Mesenchymal stem cell (in vitro differentiated cells and primary cell): Measurements from ENCODE around the gene TUT4. TPM values are rescaled to one million over a fixed set of nuclear protein-coding genes. Genes with fewer than 3 reads are reported as not detected.

Experiments used
- DNase-seq: peaks from one replicate; pipeline ENCODE4 v3.0.0-alpha.2; 2013
- H2AFZ ChIP-seq: one replicate; pipeline ENCODE4 v1.6.1; 2013; ENCODE audit warnings: low read depth, mild to moderate bottlenecking, control low read depth, inconsistent platforms, low read length, moderate library complexity
- H2AK5ac ChIP-seq: 2 replicates; pipeline ENCODE4 v1.6.1; 2013; ENCODE audit warnings: low read length, moderate library complexity, mild to moderate bottlenecking, inconsistent platforms; ENCODE audit not compliant: severe bottlenecking
- H2BK120ac ChIP-seq: one replicate; pipeline ENCODE4 v1.6.1; 2013; ENCODE audit warnings: low read depth, mild to moderate bottlenecking, inconsistent platforms, low read length, moderate library complexity
- H2BK12ac ChIP-seq, 2 experiments: one replicate each; pipeline ENCODE4 v1.6.1; 2013; ENCODE audit warnings: inconsistent platforms in 2 of 2, low read length in 2 of 2, mild to moderate bottlenecking in 2 of 2, moderate library complexity in 2 of 2, control low read depth in 1 of 2
- H2BK15ac ChIP-seq: one replicate; pipeline ENCODE4 v1.6.1; 2013; ENCODE audit warnings: mild to moderate bottlenecking, low read depth, inconsistent platforms; ENCODE audit not compliant: poor library complexity, severe bottlenecking
- H2BK5ac ChIP-seq: 2 replicates; pipeline ENCODE4 v1.6.1; 2013; ENCODE audit warnings: low read depth, mild to moderate bottlenecking, low read length, control low read depth, inconsistent platforms; ENCODE audit not compliant: poor library complexity, severe bottlenecking
- H3K14ac ChIP-seq, 2 experiments: one replicate each; pipeline ENCODE4 v1.6.1; 2013; ENCODE audit warnings: inconsistent platforms in 2 of 2, low read length in 2 of 2, control low read depth in 1 of 2, mild to moderate bottlenecking in 1 of 2, moderate library complexity in 1 of 2
- H3K18ac ChIP-seq, 2 experiments: one replicate each; pipeline ENCODE4 v1.6.1; 2013; ENCODE audit warnings: inconsistent platforms in 2 of 2, low read length in 2 of 2, control low read depth in 1 of 2, low read depth in 1 of 2, mild to moderate bottlenecking in 1 of 2
- H3K23ac ChIP-seq, 2 experiments: one replicate each; pipeline ENCODE4 v1.6.1; 2013; ENCODE audit warnings: inconsistent platforms in 2 of 2, low read length in 2 of 2, mild to moderate bottlenecking in 2 of 2, moderate library complexity in 2 of 2, control low read depth in 1 of 2
- H3K27ac ChIP-seq: 2 replicates; pipeline ENCODE4 v1.5.1; 2013; ENCODE audit warnings: mild to moderate bottlenecking, moderate library complexity, low read length, control low read depth, inconsistent platforms; ENCODE audit not compliant: poor library complexity, severe bottlenecking
- H3K27me3 ChIP-seq, 2 experiments: 2 replicates each; pipeline versions ENCODE4 v1.6.1 to v1.7.0; 2013; ENCODE audit warnings: low read length in 2 of 2, mild to moderate bottlenecking in 2 of 2, moderate library complexity in 2 of 2, control low read depth in 1 of 2, inconsistent platforms in 1 of 2; ENCODE audit not compliant: control insufficient read depth in 1 of 2, insufficient read depth in 1 of 2
- H3K36me3 ChIP-seq, 2 experiments: 2 replicates each; pipeline versions ENCODE4 v1.6.1 to v1.7.0; 2013; ENCODE audit warnings: low read length in 2 of 2, control low read depth in 1 of 2, inconsistent platforms in 1 of 2, low read depth in 1 of 2, mild to moderate bottlenecking in 1 of 2; ENCODE audit not compliant: insufficient read depth in 2 of 2, control insufficient read depth in 1 of 2
- H3K4ac ChIP-seq, 2 experiments: one replicate each; pipeline ENCODE4 v1.6.1; 2013; ENCODE audit warnings: inconsistent platforms in 2 of 2, low read length in 2 of 2, mild to moderate bottlenecking in 2 of 2, moderate library complexity in 2 of 2, control low read depth in 1 of 2, low read depth in 1 of 2
- H3K4me1 ChIP-seq: 2 replicates; pipeline ENCODE4 v1.6.1; 2013; ENCODE audit warnings: low read depth, low read length, control low read depth; ENCODE audit not compliant: control insufficient read depth, insufficient read depth
- H3K4me2 ChIP-seq: 2 replicates; pipeline ENCODE4 v1.6.1; 2013; ENCODE audit warnings: low read length, mild to moderate bottlenecking, inconsistent platforms; ENCODE audit not compliant: poor library complexity, severe bottlenecking
- H3K4me3 ChIP-seq, 2 experiments: 2 replicates each; pipeline versions ENCODE4 v1.5.1 to v1.7.0; 2013; ENCODE audit warnings: low read length in 2 of 2, mild to moderate bottlenecking in 2 of 2, control low read depth in 1 of 2, low read depth in 1 of 2; ENCODE audit not compliant: insufficient read depth in 1 of 2
- H3K79me1 ChIP-seq: replicated peaks from 2 replicates; pipeline ENCODE4 v1.6.1; 2013; ENCODE audit warnings: mild to moderate bottlenecking, control low read depth, low read length, inconsistent platforms; ENCODE audit not compliant: poor library complexity, severe bottlenecking
- H3K9ac ChIP-seq: 2 replicates; pipeline ENCODE4 v1.7.0; 2013; ENCODE audit warnings: mild to moderate bottlenecking, low read length, moderate library complexity
- H3K9me3 ChIP-seq: 2 replicates; pipeline ENCODE4 v1.7.0; 2013; ENCODE audit warnings: mild to moderate bottlenecking, low read length; ENCODE audit not compliant: control insufficient read depth
- H4K8ac ChIP-seq: one replicate; pipeline ENCODE4 v1.6.1; 2013; ENCODE audit warnings: inconsistent platforms, mild to moderate bottlenecking, low read length, moderate library complexity
- H4K91ac ChIP-seq: one replicate; pipeline ENCODE4 v1.6.1; 2013; ENCODE audit warnings: mild to moderate bottlenecking, low read length, inconsistent platforms
- WGBS: methylation state at CpG from one replicate; pipeline ENCODE4 v1.1.7; 2013; ENCODE audit warnings: mixed read lengths; 5-methylcytosine and 5-hydroxymethylcytosine counted together
- polyA plus RNA-seq, 2 experiments: library from polyadenylated mRNA; stranded (reverse); fragments of 200-250 nt; gene quantifications; one replicate each; pipeline ENCODE4 v1.2.3, GENCODE V29; 2013

TUT4 gene, protein sequence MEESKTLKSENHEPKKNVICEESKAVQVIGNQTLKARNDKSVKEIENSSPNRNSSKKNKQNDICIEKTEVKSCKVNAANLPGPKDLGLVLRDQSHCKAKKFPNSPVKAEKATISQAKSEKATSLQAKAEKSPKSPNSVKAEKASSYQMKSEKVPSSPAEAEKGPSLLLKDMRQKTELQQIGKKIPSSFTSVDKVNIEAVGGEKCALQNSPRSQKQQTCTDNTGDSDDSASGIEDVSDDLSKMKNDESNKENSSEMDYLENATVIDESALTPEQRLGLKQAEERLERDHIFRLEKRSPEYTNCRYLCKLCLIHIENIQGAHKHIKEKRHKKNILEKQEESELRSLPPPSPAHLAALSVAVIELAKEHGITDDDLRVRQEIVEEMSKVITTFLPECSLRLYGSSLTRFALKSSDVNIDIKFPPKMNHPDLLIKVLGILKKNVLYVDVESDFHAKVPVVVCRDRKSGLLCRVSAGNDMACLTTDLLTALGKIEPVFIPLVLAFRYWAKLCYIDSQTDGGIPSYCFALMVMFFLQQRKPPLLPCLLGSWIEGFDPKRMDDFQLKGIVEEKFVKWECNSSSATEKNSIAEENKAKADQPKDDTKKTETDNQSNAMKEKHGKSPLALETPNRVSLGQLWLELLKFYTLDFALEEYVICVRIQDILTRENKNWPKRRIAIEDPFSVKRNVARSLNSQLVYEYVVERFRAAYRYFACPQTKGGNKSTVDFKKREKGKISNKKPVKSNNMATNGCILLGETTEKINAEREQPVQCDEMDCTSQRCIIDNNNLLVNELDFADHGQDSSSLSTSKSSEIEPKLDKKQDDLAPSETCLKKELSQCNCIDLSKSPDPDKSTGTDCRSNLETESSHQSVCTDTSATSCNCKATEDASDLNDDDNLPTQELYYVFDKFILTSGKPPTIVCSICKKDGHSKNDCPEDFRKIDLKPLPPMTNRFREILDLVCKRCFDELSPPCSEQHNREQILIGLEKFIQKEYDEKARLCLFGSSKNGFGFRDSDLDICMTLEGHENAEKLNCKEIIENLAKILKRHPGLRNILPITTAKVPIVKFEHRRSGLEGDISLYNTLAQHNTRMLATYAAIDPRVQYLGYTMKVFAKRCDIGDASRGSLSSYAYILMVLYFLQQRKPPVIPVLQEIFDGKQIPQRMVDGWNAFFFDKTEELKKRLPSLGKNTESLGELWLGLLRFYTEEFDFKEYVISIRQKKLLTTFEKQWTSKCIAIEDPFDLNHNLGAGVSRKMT (N-terminal part only)
- polyA plus RNA-seq (2013, experiment 1 of 2), result 17.9 TPM
- 18.2 TPM for polyA plus RNA-seq (2013, experiment 2 of 2)

DNA sequence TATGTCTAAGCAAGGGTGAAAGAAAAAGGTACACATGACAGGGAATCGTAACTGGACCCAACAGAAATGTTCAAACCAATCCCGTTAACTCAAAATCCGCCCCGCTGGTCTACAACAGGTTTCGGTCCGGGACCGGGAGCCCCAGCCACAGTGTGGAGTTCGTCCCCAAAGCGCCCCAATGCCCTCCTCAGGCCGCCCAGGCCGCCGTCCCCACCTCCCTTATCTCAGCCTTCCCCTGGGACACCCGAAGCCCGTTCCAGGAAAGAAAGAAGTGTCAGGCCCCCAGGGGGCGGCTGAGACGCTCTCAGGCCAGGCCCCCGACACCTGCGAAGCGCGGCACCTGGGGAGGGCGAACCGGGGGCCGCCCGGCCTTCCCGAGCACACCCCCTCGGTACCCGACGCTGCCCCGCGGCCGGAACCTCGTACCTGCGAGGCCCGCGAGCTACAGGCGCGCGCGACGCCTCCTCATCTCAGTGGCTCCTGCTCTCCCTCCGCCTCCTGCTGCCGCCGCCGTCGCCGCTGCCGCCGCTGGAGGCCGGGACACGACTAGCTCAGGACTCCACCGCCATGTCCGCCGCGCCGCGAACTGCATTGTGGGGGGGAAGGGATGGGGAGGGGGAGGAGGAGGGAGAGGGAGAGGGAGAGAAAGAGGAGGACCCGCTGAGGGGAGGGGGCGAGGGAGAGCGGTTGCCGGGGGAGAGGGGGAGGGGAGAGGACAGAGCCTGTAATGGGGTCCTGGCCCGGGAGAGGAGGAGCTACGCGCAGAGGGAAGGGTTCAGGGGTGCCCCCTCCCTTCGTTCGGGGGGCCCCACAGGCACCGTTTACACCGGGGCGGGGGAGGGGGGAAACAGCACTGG lies at the start of gene TUT4:
Gene TUT4 (minus strand): TSS at position 588 of the 857 bp plus-strand sequence. CDS start 26,812 bp downstream, outside the sequence.
- under 1% methylated on average over 58 of the region's 68 CpGs for WGBS
- Histone ChIP-seq H3K36me3 (no peaks in the 10 kb centered on the region), H3K9ac (peak within 1 kb of the TSS; percentile 91), H2AK5ac (no peak within 1 kb of the TSS), H3K9me3 (no peaks in the 10 kb centered on the region), H3K18ac (peak within 1 kb of the TSS; percentile 88 to 98), H3K23ac (peak within 1 kb of the TSS in 1 of 2 experiments; percentile 87), H4K91ac (peak within 1 kb of the TSS; percentile 94), H2BK120ac (peak within 1 kb of the TSS; percentile 97), H2BK12ac (peak within 1 kb of the TSS; percentile 72 to 77), H4K8ac (peak within 1 kb of the TSS; percentile 89), H3K27ac (peak within 1 kb of the TSS; percentile 86), H2BK15ac (peak within 1 kb of the TSS; percentile 95), H3K4me1 (no peaks in the 10 kb centered on the region), H3K14ac (peak within 1 kb of the TSS; percentile 85 to 92), H3K79me1 (peaks cover 3% of the 10 kb centered on the region), H3K27me3 (no peaks in the 10 kb centered on the region), H2AFZ (peak within 1 kb of the TSS; percentile 83), H3K4me2 (peak within 1 kb of the TSS; percentile 93), H3K4ac (peak within 1 kb of the TSS; percentile 75 to 95), H2BK5ac (peak within 1 kb of the TSS; percentile 95), H3K4me3 (peak within 1 kb of the TSS; percentile 83 to 84)
- peak; percentile 85 for DNase-seq

DNA sequence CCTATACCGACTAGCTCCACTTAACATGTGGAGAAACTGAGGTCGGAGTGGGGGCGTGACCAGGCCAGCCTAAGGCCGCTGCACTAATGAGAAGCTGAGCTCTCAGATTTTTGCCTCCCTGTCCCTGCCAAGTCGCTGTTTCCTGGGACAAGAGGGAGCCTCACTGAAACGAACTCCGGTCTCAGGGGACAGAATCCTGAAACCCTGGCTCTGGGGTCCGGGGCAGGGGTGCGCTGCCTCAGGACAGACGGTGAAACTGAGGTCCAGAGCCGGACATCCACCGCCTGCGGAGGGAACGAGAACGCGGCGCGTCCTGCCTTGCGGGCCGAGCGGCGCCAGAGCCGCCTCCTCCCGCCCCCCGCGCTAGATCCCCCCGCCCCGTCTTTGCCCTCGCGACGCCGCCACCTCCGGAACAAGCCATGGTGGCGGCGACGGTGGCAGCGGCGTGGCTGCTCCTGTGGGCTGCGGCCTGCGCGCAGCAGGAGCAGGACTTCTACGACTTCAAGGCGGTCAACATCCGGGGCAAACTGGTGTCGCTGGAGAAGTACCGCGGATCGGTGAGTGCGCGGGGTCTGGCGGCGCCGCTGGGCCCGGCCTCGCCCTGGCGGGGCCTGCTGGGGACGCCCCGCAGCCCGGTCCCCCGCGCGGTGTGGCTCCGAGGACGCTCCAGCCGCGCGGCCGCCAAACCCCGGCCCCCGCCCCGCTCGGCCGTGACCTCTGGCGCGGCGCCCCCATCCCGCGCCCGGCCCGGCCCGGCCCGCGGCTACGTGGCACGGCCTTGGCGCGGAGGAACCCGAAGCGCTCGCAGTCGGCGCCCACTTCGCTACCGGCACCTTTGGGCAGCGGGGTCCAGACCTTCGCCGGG lies 49.3 kb upstream of the TUT4 start, which contains the start of gene GPX7:
Gene GPX7 (plus strand): TSS at position 381 of the 865 bp plus-strand sequence. CDS start 39 bp downstream, at position 420.
- Histone ChIP-seq H2BK5ac (peak within 1 kb of the TSS; percentile 5), H3K4me1 (peaks cover 16% of the 10 kb centered on the region), H2AK5ac (no peak within 1 kb of the TSS), H3K27ac (no peak within 1 kb of the TSS), H4K8ac (peak within 1 kb of the TSS; percentile 94), H3K79me1 (peaks cover 5% of the 10 kb centered on the region), H3K18ac (peak within 1 kb of the TSS; percentile 87 to 95), H3K23ac (peak within 1 kb of the TSS in 1 of 2 experiments; percentile 35), H2AFZ (peak within 1 kb of the TSS; percentile 61), H3K4me2 (peak within 1 kb of the TSS; percentile 68), H3K9ac (peak within 1 kb of the TSS; percentile 88), H2BK15ac (peak within 1 kb of the TSS; percentile 94), H3K4ac (peak within 1 kb of the TSS; percentile 60 to 83), H3K27me3 (no peaks in the 10 kb centered on the region), H4K91ac (peak within 1 kb of the TSS; percentile 94), H2BK12ac (peak within 1 kb of the TSS; percentile 37 to 38), H3K36me3 (peaks cover 8 to 9% of the 10 kb centered on the region in 2 experiments), H3K14ac (peak within 1 kb of the TSS; percentile 78 to 93), H3K4me3 (peak within 1 kb of the TSS; percentile 61 to 74), H3K9me3 (no peaks in the 10 kb centered on the region), H2BK120ac (peak within 1 kb of the TSS; percentile 80)
- peak; percentile 49 for DNase-seq
- 4% methylated on average over 77 of the region's 97 CpGs for WGBS

DNA sequence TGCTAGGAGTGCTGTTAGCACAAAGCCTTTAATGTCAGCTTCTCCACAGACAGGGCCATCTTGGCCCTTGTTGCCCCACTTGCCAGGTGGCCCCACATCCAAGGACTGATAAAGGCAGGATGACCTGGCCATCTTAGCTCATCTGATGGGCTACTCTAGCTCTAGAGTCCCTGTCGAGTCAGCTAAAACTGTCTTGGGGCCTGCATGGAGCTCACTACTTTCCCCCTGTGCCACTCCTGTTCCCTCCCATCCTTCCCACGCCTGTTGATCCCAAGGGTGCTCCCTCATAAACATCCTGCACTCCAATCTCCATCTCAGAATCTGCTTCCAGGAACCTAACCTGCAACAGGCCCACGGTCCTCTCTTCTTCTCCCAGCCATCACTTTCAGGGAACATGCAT lies 48.6 kb upstream of the TUT4 start:
- Histone ChIP-seq H3K27ac (no peak overlapping the region), H3K27me3 (no peaks in the 10 kb centered on the region), H4K8ac (peak overlapping the region; percentile 94), H3K9ac (peak overlapping the region; percentile 88), H2BK5ac (no peak overlapping the region), H4K91ac (no peak overlapping the region), H2BK15ac (no peak overlapping the region), H3K18ac (peak overlapping the region in 1 of 2 experiments; percentile 87), H2BK12ac (peak overlapping the region in 1 of 2 experiments; percentile 11), H3K4ac (peak overlapping the region in 1 of 2 experiments; percentile 11), H2AK5ac (no peak overlapping the region), H3K4me3 (peak overlapping the region in 1 of 2 experiments; percentile 74), H3K4me2 (no peak overlapping the region), H3K23ac (no peak overlapping the region), H3K14ac (no peak overlapping the region), H3K9me3 (no peaks in the 10 kb centered on the region), H2BK120ac (peak overlapping the region; percentile 3), H2AFZ (peak overlapping the region; percentile 61), H3K79me1 (peaks cover 5% of the 10 kb centered on the region), H3K4me1 (peaks cover 16% of the 10 kb centered on the region), H3K36me3 (peaks cover 1 to 2% of the 10 kb centered on the region in 2 experiments)
- no peak for DNase-seq
- 91% methylated on average over 3 of the region's 3 CpGs for WGBS
